Fibroblast of villous mesenchyme (primary cell): ENCODE data around the gene MTCH1. TPM values are rescaled to one million over a fixed set of nuclear protein-coding genes. Genes with fewer than 3 reads are reported as not detected.

Experiments used
- DNase-seq: peaks from one replicate; pipeline ENCODE4 v3.0.0-alpha.2; 2010; ENCODE audit warnings: low read depth
- H3K4me3 ChIP-seq: 2 replicates; pipeline ENCODE4 v1.5.1; 2011; ENCODE audit warnings: low read depth, mild to moderate bottlenecking, low read length
- total RNA-seq: library from RNA; depleted of rRNA; stranded (reverse); fragments of >200 nt; gene quantifications from 2 replicates; pipeline ENCODE4 v1.2.3, GENCODE V29; 2012
- TF ChIP-seq, protein P1 (sequence below): IDR thresholded peaks from 2 replicates; pipeline ENCODE4 v1.5.1; 2012; ENCODE audit warnings: low read depth, mild to moderate bottlenecking, low read length; ENCODE audit not compliant: insufficient read depth

MTCH1 gene
- total RNA-seq, 1 donor: 228 TPM

DNA sequence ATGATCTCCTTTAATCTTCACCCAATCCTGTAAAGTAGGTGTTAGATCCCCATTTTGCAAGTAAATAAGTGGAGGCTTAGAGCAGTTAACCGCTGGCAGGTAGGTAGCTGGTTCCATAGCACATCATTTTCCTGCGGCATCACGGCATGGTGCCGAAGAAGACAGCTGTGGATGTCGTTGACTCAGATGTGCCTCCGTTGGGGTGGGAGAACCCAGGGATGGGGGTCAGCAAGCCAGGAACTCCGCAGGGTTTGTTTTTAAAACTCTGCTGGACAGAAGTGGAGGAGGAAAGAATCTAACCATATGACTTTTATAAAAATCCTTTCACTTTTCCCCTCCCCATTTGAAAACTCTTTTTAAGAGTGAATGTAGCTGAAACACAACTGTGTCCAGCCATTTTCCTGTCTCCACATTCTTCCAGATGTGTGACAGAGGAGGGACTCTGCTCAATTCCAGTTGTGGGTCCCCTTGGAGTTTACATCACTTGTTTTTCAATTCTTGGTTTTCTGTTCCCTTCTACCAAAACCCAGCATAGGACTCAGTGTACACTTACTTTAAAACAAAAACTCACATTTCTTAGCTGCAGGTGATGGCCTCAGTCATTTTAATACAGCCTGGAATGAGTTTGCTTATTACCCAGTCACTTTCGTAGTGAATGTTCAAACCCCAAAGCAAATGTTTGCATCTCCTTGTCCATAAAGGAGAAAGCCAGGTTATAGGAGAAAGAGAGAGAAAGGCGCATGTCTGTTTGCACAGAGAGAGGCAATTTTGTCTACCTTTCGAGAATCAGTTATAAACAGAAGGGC is 59.1 kb downstream of the MTCH1 start:
- no peak overlapping the region for H3K4me3 ChIP-seq
- TF ChIP-seq, protein P1, sequence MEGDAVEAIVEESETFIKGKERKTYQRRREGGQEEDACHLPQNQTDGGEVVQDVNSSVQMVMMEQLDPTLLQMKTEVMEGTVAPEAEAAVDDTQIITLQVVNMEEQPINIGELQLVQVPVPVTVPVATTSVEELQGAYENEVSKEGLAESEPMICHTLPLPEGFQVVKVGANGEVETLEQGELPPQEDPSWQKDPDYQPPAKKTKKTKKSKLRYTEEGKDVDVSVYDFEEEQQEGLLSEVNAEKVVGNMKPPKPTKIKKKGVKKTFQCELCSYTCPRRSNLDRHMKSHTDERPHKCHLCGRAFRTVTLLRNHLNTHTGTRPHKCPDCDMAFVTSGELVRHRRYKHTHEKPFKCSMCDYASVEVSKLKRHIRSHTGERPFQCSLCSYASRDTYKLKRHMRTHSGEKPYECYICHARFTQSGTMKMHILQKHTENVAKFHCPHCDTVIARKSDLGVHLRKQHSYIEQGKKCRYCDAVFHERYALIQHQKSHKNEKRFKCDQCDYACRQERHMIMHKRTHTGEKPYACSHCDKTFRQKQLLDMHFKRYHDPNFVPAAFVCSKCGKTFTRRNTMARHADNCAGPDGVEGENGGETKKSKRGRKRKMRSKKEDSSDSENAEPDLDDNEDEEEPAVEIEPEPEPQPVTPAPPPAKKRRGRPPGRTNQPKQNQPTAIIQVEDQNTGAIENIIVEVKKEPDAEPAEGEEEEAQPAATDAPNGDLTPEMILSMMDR: no peak
- no peak for DNase-seq

DNA sequence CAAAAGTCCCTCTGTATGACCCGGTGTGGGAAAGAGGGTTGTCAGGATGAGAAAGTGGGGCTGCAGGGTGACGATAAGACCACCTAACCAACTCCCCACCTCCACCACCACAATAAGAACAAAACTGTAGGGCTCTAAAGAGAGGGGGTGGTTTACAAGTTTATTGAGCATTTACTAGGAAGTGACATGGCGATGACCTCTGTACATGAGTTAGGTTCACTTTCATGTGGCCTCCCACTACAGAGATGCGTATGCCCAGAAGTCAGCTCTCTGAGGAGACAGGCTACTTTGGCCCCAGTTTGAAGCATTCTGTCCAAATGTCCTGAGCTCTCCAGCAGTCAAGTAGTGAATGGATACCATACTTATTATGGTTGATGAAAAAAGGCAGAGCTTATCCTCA is 60.2 kb downstream of the MTCH1 start:
- no peak overlapping the region for H3K4me3 ChIP-seq
- TF ChIP-seq, protein P1: no peak
- DNase-seq: no peak

DNA sequence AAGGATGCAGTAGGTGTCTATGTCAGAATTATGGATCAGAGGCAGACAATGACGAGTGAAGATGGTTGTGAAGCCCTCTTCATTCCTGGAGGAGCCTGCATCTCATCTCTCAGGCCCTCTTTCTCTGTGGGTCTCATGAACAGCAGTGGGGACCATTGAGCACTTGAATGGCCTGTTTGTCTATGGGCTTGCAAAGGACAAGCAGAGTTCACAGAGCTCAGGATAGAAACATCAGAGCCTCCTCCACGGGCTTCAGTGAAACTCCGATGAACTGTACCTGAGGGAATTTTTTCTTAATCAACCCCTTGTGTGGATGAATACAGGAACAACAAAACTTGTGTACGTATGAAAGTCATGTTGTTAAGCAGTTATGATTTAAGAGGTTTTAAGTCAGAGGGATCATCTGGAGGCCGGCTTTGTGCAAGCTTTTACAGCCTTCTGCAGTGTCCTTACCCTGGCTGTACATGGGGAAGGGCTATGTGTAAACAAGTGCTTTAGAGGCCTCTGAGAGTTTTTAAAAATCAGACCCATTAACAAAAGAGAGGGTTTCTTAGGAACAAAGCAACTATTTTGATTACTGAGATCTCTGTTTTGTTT is 61.1 kb downstream of the MTCH1 start:
- TF ChIP-seq, protein P1: no peak
- no peak overlapping the region for H3K4me3 ChIP-seq
- peak; percentile 84 for DNase-seq

DNA sequence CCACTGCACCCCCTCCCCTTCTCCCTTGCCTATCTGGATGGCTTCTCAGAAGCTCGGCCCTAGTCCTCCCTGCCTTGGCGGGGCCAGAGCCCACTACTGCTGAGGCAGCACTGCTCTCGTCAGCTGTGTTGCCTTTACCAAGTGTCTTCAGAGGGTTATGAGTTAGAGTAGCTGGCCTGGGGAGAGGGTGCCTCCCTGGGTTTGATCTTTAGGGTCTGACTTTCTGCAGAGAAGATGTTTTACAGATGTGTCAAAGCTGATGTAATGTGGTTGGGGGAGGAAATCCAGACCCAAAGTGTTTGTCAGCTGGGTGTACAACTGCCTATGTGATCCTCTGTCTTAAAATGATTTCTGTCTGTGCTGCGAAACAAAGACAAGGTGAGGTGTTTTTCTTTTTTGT is 61.9 kb downstream of the MTCH1 start:
- DNase-seq: peak; percentile 78
- TF ChIP-seq, protein P1: no peak
- H3K4me3 ChIP-seq: no peak overlapping the region

DNA sequence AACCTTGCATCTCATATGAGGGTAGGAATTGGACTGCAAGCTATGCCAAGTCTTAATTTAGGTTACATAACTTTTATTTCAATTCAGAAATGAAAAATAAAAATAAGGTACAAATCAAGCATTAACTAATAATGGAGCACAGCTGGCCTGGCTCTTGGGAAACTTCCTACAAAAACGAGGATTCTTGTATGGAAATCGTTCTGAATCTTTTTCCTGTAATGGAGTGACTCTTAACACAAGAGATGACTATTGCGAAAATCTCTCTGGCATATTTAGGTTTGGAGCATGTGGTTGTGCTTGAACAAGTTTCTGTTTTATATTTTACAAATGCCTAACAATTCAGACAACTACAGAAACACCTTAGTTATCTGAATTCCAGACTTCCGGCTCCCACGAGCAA is 65.5 kb downstream of the MTCH1 start:
- no peak overlapping the region for H3K4me3 ChIP-seq
- peak; percentile 82 for DNase-seq
- TF ChIP-seq, protein P1: no peak

DNA sequence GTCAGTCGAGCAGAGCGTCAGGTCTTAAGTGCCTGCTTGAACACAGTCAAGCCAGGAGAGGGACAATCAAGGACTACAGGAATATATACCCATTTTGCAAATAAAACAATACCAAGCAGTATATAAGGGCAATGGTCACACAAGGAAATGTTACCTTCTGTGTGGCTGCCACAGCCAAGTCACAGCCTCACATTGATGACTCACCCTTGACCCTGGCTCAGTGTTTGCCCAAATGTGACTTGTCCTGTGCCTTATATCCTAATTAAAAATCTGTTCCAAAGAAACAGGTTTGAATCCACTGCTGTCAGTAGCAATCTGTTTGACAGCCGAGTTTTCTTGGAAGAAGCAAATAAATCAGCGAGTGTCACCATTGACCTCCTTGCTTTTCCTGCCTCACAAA is 65.9 kb downstream of the MTCH1 start:
- DNase-seq: no peak
- TF ChIP-seq, protein P1: no peak
- no peak overlapping the region for H3K4me3 ChIP-seq

Other genes with a start within 250 kb of the MTCH1 start
- gene CPNE5, start 146.8 kb downstream of the MTCH1 start, total RNA-seq: under 0.01 and 0.32 TPM in 2 replicates
- gene PPIL1, start 111.4 kb downstream of the MTCH1 start, total RNA-seq: 25.4 and 55.3 TPM in 2 replicates
- 48.3 and 63.9 TPM in 2 replicates for gene C6orf89, start 100.2 kb downstream of the MTCH1 start, total RNA-seq
- gene PI16, start 31.5 kb downstream of the MTCH1 start, total RNA-seq: under 0.01 TPM in 2 replicates
- not detected in 2 replicates for gene FGD2, start 19.5 kb upstream of the MTCH1 start, total RNA-seq
- gene PIM1, start 184.0 kb upstream of the MTCH1 start, total RNA-seq: 22.9 and 28.0 TPM in 2 replicates